Adipose tissue (tissue), 3 donors: ENCODE data around the gene MYO1H. TPM values are rescaled to one million over a fixed set of nuclear protein-coding genes. Genes with fewer than 3 reads are reported as not detected.

ENCODE experiments used
- H3K27ac ChIP-seq: one replicate; pipeline ENCODE4 v1.5.1; 2013; ENCODE audit warnings: low read depth, low read length
- WGBS, 3 donors: extraction: QIAGEN DNeasy Blood & Tissue Kit; methylation state at CpG; one replicate each; pipeline ENCODE4 v1.1.7; 2013; 5-methylcytosine and 5-hydroxymethylcytosine counted together
- polyA plus RNA-seq, 3 donors: library from polyadenylated mRNA; stranded (reverse); fragments of 200-250 nt; gene quantifications; one replicate each; pipeline ENCODE4 v1.2.3, GENCODE V29; 2013
- donor health status: healthy with polysubstance abuse.
- donor health status: Bipolar disorder and iron deficiency.
- donor health status: healthy.

The MYO1H gene
- polyA plus RNA-seq, 3 donors: 0.40 TPM; not detected in 2

DNA sequence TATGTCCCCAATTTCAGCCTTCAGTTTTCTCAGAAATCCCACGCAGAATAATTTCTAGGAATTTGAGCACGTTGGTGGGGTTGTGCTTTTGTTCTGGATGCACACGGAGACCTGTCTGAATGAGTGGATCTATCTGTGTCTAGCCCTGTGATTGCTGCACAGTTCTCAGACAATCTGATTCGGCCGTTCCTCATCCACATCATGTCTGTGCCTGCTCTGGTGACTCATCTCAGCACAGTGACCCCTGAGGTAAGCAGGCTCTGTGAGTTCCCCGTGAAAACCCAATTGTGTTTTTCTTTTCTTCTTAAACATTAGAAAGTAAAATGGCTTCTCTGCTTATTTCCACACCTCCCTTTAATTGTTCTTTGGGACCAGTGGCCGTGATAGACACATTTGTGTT, 150.0 kb downstream of the MYO1H start:
- no peak overlapping the region for H3K27ac ChIP-seq
- 84 to 94% (median 90%) methylated on average over 7 of the region's 7 CpGs for WGBS, 3 donors

Other genes with a start within 250 kb of the MYO1H start
- 100 to 1,000 TPM in 2 of 3 donors, 10 to 100 TPM in 1; 61.3 to 539 (median 237) TPM for gene ACACB, start 231.3 kb upstream of the MYO1H start, polyA plus RNA-seq
- under 1 TPM in 1 of 3 donors, not detected in 2; 0.04 TPM for gene FOXN4, start 38.6 kb upstream of the MYO1H start, polyA plus RNA-seq
- 10 to 100 TPM in 2 of 3 donors, 1 to 10 TPM in 1; 9.6 to 86.8 (median 67.1) TPM for gene KCTD10, start 129.4 kb downstream of the MYO1H start, polyA plus RNA-seq
- 10 to 100 TPM in 2 of 3 donors, 1 to 10 TPM in 1; 8.0 to 15.1 (median 12.5) TPM for gene UBE3B, start 129.7 kb downstream of the MYO1H start, polyA plus RNA-seq
- gene MMAB, start 225.6 kb downstream of the MYO1H start, polyA plus RNA-seq: 10 to 100 TPM; 31.4 to 52.3 (median 37.1) TPM
- gene MVK, start 225.9 kb downstream of the MYO1H start, polyA plus RNA-seq: 10 to 100 TPM in 2 of 3 donors, 1 to 10 TPM in 1; 7.2 to 14.9 (median 11.7) TPM